TTC549 (cell line): Measurements from ENCODE around the gene MOV10.

Source experiments
- FAIRE-seq: peaks from 2 replicates; lab custom pipeline; 2012; peaks lifted over from hg19 to GRCh38; lab: Jason Lieb, UNC

Gene MOV10

DNA sequence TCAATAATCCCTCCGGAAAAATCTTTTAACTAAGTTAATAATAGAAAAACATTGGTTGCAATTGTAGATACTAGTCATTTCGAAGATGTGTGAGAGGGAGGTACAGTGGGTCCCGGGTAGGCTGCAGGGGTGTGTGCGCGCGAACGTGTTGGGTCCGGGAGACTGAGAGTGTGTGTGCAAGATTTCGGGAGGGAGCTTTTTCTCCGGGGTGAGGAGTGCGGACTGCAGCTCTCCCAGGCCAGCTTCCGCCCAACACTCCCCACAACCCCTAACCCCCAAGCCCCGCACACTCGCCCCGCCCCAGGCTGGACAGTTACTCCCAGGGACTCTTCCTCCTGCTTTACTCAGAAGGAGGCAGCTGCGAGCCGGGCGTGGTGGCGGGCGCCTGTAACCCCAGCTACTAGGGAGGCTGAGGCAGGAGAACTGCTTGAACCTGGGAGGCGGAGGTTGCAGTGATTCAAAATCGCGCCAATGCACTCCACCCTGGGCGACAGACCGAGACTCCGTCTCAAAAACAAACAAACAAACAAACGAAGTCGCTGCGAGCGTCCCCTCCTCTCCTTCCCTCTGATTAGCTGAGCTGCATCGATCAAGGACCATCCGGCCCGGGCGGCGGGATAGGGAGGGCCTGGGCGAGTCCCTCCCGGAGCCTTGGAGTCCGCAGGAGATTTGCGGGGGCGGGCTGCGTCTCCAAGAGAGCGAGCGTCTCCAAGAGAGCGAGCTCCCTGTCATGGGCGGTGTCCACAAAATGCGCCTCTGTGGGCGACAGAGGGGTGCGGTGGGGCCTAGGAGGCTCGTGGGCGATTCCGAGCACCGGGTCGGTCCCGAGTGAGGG is 68.9 kb downstream of the MOV10 start:
- FAIRE-seq: no peak

DNA sequence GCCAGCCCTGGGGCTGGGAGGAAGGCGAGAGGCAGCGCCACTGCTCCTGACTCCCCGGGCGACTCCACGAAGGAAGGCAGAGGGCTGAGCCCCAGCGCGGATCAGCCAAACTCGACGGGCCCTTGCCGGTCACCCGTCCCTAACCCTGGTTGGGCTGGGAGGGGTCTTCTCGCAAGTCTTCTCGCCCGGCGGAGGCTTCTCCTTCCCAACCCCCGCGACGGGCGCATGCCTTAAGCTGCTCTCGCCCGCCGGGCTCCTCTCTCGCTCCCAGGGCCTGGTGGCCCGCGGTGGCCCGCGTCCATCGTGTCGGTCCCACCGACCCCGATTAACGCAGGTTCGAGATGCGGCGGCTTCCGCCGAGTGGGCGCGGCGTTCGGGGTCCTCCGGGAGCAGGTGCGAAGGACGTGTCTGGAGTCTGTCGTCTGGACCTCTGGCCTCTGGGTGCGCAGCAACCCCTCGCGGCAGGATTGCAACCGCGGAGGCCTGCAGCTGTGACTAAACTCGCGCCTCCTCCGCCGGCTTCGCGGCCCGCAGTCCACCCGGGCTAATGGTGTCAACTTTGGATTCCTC is 69.6 kb downstream of the MOV10 start:
- no peak for FAIRE-seq

DNA sequence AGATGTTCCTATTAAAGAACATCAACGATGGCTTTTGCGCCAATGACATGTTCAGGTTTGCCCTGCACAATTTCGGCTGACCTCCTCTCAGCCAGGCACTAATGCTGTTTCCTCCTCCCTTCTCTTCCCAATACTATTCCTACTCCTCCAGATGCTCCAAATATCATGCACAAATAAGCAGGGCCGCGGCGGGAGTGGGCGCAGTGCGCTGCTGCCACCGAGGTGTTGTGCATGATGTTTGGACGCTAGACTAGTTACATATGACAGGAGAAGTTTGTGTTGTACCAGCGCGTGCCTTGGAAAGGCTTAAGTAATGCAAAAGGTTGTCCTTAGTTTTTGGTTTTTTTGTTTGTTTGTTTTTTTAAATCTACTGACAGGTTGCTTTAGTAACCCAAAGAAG is 73.9 kb downstream of the MOV10 start:
- FAIRE-seq: no peak
